H1 (cell line): Measurements from ENCODE around the gene DPYSL4. TPM values are rescaled to one million over a fixed set of nuclear protein-coding genes. Genes with fewer than 3 reads are reported as not detected.

ENCODE experiments used
- CTBP2 ChIP-seq: IDR thresholded peaks from 2 replicates; pipeline ENCODE4 v1.7.0; 2011; ENCODE audit warnings: borderline replicate concordance, mild to moderate bottlenecking, moderate library complexity, mixed read lengths, low read length; ENCODE audit not compliant: insufficient read depth, insufficient read length
- POLR2AphosphoS5 ChIP-seq: IDR thresholded peaks from 2 replicates; pipeline ENCODE4 v1.6.1; 2011; ENCODE audit warnings: low read depth, low read length
- polyA plus RNA-seq, 7 experiments: library from polyadenylated mRNA; depleted of rRNA in 3 of 7; stranded (reverse) in 5 of 7; unstranded in 2 of 7; fragments of >200 nt in 5 of 7; fragments of 200-250 nt in 2 of 7; gene quantifications; 1 replicate in 5 of 7; 2 replicates in 1 of 7; 4 replicates in 1 of 7; pipeline versions ENCODE4 v1.2.1 to v1.2.3, GENCODE V29; 2011 to 2013; ENCODE audit warnings: missing spikeins in 2 of 7, mixed read lengths in 2 of 7
- total RNA-seq: library from RNA; stranded (reverse); fragmentation: NEBNext Ultra II Directional; extraction: Animal tissue kit (Norgen Biotek cat#: 25700); gene quantifications from 2 replicates; pipeline ENCODE4 v1.2.1, GENCODE V29; 2021

Gene DPYSL4
- total and polyA plus RNA-seq, 2 of the 8 experiments (the other 6 are each of a cell fraction or from before 2014, with no cell fraction given) = 12.9 to 15.2 TPM

- no peak for TF ChIP-seq POLR2AphosphoS5
- no peak for TF ChIP-seq CTBP2
Observed at GRCh38 chr10:132141526-132142395, 45.0 kb upstream of the DPYSL4 start (continued).
